Loucy (cell line): ENCODE measurements around the gene GNRH2.

Experiments used
- CTCF ChIP-seq: fragments of 200-600 bp; sonication (generic); conservative IDR thresholded peaks from 2 replicates; pipeline ENCODE4 v1.5.1; 2014; ENCODE audit warnings: mild to moderate bottlenecking, antibody characterized with exemption, low read length
- EZH2phosphoT487 ChIP-seq: fragments of 200-600 bp; IDR thresholded peaks from 2 replicates; pipeline ENCODE4 v1.6.1; 2018; ENCODE audit warnings: antibody characterized with exemption, mild to moderate bottlenecking, moderate library complexity, borderline replicate concordance

GRCh38 chr20:3031524-3032147 lies 11.8 kb upstream of the GNRH2 start:
- TF ChIP-seq CTCF: no peak
- TF ChIP-seq EZH2phosphoT487: no peak
